Measurements from ENCODE around the gene SPINT1.
A peak's percentile ranks its signal among the peaks of the same experiment; 100 is the strongest.

The SPINT1 gene

DNA sequence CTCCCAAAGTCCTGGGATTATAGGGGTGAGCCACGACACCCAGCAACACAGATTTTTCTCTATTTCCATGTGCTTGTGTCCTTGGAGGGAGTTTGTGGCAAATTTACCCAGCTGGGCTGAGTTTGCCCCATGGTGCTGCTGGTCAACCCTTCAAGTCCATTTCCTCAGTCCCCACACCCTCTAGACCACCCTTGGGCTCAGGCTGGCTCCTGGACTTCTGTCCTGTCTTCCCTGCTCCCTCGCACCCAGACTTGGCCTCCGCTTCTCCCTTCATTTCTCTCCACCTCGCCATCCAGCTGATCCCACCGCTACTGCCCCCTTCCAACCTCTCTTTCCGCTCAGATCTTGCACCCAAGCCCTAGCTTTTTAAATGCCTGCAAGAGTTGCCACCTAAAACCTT, 37.5 kb downstream of the SPINT1 start:
- intact Hi-C loops (cut with DNase I) = no loop called here
- DNase-seq = peak in 3 of 10 donors; percentile 33 to 63 (median 52)

DNA sequence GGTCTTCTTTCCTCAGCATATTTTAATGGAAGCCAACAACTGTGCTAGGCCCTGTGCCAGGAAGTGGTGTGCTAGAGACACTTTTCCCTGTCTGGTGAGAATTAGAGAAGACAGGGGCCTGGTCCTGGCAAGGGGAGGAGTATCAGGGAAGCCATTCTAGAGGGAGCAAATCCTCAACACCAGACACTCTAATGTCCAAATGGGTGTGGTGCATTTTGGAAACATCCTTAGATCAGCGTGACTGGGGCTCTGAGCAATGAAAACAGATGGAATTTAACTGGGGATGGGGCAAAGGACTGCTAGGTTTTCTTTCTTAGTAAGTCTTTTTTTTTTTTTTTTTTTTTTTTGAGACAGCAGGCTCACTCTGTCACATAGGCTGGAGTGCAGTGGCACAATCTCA, 42.7 kb downstream of the SPINT1 start:
- intact Hi-C loops (cut with DNase I) = no loop called here
- DNase-seq = peak in 1 of 10 donors; percentile 1

DNA sequence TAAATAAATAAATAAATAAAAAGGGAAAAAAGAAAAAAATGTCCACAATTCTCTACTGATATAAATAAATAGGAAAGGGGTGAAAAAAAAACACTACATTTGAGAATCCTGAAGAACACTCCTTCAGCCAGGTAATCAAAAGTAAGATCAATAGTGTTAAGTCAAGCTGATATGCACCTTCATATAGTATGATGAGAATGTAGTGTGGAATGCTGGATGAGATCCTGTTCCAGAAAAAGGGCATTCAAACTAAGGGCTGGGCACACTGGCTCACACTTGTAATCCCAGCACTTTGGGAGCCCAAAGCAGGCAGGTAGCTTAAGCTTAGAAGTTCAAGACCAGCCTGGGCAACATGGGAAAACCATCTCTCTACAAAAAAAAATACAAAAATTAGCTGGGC, 45.3 kb downstream of the SPINT1 start:
- no peak for DNase-seq
- intact Hi-C loops (cut with DNase I) = no loop called here

DNA sequence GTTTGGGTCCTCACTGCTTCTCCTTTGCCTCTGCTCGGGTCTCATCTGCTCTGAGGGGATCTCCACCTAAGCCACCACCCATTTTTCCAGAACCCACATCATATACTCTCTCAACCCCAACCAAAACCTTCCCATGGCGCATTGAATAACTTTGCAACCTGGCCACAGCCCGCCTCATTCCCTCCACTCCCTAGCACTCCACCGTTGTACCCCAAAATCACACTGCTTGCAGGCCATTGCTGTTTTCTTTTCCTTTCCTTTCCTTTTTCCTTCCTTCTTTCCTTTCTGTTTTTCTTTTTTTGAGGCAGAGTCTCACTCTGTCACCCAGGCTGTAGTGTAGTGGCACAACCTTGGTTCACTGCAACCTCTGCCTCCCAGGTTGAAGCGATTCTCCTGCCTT, 47.3 kb downstream of the SPINT1 start:
- peak in 2 of 10 donors; percentile 13 to 30 for DNase-seq
- intact Hi-C loops (cut with DNase I) = loop anchor here (5.0 kb wide), 2 partner anchors 199 to 214 kb away; no protein-coding TSS in a partner anchor

DNA sequence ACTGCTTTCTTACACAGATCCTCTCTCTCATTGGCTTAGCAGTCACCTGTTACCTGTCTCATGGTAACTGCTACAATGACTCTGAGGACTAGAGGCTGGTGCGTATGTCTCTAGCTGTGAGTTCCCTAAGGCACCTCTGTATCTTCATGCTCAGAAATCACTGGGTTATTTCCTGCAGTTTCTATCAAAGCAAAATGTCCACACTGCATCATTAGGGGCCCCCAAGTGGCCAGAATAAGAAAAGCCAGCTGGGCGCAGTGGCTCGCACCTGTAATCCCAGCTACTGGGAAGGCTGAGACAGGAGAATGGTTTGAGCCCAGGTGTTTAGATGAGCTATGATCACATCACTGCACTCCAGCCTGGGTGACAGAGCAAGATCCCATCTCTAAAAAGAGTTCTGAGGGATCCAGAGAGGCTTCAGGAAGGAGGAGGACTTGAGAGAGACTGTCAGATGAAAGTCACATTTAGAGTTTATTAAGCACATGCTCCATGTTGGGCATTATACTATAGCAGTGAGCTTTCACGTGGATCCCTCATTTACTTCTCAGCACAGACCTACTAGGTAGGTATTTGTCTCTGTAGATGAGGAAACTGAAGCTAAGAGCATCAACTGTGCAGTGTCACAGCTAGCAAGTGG, 48.1 kb downstream of the SPINT1 start:
- peak in 6 of 10 donors; percentile 38 to 84 (median 46) for DNase-seq

DNA sequence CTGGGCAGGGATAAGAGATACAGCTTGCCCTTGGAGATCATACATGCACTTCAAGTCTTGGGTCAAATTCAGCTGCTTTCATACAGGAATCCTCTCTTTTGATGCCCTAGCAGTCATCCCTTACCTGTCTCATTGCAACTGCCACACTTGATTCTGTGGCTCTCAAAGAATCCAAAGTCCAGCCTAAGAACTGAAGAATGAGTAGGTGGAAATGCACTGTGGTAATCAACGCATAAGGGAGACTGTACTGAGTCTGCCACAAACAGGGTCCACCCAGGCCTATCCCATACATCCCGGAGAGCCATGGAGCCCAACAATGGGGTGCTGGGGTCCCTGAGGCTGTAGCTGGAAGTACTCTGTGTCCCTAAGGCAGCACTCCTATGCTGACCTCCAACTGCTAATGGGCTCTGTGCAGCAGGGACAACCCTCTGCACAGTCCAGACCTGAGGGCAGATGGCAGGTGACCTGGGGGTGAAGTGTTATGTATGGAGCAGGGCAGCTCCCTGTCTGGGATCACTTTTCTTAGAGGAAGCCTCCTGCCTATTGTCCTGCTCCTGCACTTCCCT, 48.7 kb downstream of the SPINT1 start:
- no peak for DNase-seq
- intact Hi-C loops (cut with DNase I) = loop anchor here (2.0 to 5.0 kb wide), 4 partner anchors 32 to 215 kb away; no protein-coding TSS in a partner anchor

More for the DNA sequence above, 48.1 kb downstream of the SPINT1 start:
- intact Hi-C loops (cut with DNase I) = loop anchor here (2.0 to 5.0 kb wide), 4 partner anchors 31 to 215 kb away; no protein-coding TSS in a partner anchor

DNA sequence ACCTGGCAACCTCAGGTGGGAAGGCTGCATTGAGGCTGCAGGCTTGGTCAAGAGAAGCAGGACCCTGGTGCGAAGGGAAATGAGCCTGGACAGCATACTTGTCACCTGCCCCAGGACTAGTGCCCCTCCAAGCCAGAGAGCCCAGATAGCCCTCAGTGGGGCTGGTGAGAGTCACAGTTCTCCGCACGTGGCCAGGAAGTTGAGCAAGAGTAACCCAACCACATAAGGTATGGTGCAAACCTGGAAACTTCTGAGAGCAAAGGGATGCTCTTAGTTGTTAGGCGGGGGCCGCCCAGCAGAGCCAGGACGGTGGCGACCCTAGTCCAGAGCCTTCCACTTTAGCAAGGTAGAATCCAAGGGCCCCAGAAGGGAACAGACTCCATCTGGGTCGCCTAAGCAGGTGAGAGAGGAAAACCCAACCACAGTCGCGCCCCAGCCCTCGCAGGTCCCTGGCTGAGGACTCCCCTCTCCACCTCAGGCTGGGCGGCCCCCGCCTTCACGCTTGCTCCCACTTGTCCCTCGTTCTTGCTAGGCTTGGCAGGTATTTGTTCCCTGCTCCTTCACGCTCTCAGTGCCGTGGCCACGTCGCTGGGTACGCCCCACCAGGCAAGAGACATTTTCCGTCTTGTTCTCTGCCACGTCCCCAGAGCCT, 49.3 kb downstream of the SPINT1 start:
- DNase-seq = no peak
- intact Hi-C loops (cut with DNase I) = loop anchor here (2.0 to 5.0 kb wide), 4 partner anchors 32 to 216 kb away; no protein-coding TSS in a partner anchor

DNA sequence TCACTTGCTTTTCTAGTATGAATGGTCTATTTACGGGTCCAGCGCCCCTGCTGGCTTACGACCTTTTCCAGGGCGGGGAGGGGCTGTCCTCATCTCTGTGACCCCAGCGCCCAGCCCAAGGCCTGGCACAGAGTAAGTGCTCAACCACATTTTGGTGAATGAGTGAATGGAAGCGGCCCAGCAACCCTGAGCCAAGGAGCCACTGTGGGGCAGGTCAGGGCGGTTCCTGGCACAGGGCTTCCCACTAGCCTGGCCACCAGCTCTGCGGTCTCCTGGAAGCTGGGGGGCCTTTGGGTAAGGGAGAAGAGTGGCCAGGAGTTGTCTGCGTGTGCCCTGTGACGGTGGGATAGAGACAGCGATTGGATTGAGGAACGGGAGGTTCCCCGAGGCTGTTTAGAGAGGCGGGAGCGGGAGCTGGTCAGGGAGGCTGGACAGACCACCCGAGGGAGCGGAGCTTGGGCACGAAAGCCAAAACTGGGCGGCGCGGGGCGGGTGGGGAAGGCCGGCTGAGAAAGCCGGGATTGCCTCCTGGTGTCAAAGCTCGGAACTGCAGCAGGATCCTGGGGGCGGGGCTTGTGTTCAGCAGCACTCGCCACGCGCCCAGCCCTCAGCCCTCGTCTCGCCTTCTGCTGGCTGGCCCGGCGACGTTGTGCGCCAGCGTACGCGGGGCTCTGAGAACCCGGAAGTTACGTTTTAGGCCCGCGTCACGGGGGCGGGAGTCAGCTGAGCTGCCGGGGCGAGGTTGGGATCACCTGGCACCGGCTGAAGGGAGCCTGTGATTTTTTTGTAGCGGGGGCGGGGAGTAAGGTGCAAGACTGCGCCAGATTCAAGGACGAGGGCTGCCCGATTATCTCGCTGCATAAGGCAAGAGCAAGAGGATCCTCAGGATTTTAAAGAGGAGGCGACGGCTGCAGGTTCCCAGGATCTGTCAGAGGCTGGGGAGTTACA, 50.2 kb downstream of the SPINT1 start, which contains the start of gene VPS18:
Gene VPS18 (plus strand): TSS at position 718 of the 948 bp plus-strand sequence. CDS start 319 bp downstream, outside the sequence.
- intact Hi-C loops (cut with DNase I) = loop anchor here (2.0 to 5.0 kb wide), 6 partner anchors 33 to 299 kb away; partner anchors contain the start of genes DNAJC17, KNL1 and ZFYVE19
- DNase-seq = peak; percentile 99 to 100 (median 99)

DNA sequence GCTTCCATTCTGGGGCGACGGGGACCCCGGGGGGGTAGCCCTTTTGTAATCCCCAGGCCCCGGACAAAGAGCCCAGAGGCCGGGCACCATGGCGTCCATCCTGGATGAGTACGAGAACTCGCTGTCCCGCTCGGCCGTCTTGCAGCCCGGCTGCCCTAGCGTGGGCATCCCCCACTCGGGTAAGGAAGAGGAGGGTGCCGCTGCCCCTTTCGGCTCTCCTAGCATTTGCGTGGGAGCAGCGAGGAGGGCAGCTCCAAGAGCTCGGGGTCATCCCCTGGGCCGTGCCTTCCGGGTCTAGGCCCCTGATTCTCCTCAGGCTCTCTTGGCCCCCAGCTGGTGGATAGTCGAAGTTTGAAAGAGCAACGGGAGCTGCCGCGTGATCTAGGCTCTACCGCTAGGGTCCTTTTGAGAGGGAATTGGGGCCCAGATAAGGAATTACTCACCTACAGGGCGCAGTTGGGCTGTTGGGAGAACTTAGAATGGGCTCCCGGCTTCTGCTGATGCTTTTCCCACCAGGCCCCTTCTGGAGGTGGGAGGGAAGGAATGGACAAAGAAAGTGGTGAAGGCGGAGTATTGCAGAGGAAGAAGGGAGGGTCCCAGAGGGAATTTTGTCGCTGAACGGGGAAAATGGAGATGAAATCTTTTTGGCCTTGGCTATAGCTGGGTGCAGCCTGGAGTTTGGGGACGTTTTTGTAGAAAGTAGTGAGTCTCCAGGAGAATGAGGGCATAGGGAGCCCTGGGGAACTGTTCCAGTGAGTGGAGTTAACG, 51.0 kb downstream of the SPINT1 start:
- peak in 5 of 10 donors; percentile 18 to 90 (median 30) for DNase-seq
- intact Hi-C loops (cut with DNase I) = loop anchor here (2.0 to 5.0 kb wide), 4 partner anchors 88 to 300 kb away; partner anchors contain the start of genes DNAJC17, KNL1 and ZFYVE19

DNA sequence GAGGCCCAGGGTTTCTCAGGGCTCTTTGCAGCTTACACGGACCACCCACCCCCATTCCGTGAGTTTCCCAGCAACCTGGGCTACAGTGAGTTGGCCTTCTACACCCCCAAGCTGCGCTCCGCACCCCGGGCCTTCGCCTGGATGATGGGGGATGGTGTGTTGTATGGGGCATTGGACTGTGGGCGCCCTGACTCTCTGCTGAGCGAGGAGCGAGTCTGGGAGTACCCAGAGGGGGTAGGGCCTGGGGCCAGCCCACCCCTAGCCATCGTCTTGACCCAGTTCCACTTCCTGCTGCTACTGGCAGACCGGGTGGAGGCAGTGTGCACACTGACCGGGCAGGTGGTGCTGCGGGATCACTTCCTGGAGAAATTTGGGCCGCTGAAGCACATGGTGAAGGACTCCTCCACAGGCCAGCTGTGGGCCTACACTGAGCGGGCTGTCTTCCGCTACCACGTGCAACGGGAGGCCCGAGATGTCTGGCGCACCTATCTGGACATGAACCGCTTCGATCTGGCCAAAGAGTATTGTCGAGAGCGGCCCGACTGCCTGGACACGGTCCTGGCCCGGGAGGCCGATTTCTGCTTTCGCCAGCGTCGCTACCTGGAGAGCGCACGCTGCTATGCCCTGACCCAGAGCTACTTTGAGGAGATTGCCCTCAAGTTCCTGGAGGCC, 55.8 kb downstream of the SPINT1 start:
- intact Hi-C loops (cut with DNase I) = loop anchor here (5.0 kb wide), 1 partner anchor 218 kb away; the partner anchor contains the start of gene INO80
- DNase-seq = no peak

DNA sequence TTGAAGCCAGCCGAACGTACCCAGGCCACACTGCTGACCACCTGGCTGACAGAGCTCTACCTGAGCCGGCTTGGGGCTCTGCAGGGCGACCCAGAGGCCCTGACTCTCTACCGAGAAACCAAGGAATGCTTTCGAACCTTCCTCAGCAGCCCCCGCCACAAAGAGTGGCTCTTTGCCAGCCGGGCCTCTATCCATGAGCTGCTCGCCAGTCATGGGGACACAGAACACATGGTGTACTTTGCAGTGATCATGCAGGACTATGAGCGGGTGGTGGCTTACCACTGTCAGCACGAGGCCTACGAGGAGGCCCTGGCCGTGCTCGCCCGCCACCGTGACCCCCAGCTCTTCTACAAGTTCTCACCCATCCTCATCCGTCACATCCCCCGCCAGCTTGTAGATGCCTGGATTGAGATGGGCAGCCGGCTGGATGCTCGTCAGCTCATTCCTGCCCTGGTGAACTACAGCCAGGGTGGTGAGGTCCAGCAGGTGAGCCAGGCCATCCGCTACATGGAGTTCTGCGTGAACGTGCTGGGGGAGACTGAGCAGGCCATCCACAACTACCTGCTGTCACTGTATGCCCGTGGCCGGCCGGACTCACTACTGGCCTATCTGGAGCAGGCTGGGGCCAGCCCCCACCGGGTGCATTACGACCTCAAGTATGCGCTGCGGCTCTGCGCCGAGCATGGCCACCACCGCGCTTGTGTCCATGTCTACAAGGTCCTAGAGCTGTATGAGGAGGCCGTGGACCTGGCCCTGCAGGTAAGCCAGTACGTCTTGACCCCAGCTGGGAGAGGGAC, 56.6 kb downstream of the SPINT1 start:
- peak in 1 of 10 donors; percentile 65 for DNase-seq
- intact Hi-C loops (cut with DNase I) = loop anchor here (5.0 kb wide), 1 partner anchor 217 kb away; the partner anchor contains the start of gene INO80

DNA sequence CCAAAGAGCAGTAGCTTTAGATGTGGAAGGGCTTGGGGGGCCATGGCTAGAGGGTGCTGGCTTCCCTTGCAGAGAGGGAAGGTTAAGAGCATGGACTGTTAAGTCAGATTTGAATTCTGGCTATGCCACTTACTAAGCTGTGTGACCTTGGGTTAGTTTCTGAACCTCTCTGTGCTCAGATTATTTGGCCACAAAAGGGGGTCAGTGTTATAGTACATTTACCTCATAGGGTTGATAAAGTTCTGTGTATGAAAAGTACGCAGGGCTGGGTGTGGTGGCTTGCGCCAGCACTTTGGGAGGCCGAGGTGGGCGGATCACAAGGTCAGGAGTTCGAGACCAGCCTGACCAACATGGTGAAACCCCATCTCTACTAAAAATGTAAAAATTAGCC, 57.2 kb downstream of the SPINT1 start:
- intact Hi-C loops (cut with DNase I) = loop anchor here (5.0 kb wide), 1 partner anchor 216 kb away; the partner anchor contains the start of gene INO80
- DNase-seq = no peak

DNA sequence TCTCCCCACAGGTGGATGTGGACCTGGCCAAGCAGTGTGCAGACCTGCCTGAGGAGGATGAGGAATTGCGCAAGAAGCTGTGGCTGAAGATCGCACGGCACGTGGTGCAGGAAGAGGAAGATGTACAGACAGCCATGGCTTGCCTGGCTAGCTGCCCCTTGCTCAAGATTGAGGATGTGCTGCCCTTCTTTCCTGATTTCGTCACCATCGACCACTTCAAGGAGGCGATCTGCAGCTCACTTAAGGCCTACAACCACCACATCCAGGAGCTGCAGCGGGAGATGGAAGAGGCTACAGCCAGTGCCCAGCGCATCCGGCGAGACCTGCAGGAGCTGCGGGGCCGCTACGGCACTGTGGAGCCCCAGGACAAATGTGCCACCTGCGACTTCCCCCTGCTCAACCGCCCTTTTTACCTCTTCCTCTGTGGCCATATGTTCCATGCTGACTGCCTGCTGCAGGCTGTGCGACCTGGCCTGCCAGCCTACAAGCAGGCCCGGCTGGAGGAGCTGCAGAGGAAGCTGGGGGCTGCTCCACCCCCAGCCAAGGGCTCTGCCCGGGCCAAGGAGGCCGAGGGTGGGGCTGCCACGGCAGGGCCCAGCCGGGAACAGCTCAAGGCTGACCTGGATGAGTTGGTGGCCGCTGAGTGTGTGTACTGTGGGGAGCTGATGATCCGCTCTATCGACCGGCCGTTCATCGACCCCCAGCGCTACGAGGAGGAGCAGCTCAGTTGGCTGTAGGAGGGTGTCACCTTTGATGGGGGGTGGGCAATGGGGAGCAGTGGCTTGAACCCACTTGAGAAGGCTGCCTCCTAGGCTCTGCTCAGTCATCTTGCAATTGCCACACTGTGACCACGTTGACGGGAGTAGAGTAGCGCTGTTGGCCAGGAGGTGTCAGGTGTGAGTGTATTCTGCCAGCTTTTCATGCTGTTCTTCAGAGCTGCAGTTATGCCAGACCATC, 59.0 kb downstream of the SPINT1 start:
- intact Hi-C loops (cut with DNase I) = loop anchor here (5.0 kb wide), 1 partner anchor 214 kb away; the partner anchor contains the start of gene INO80
- peak in 4 of 10 donors; percentile 26 to 90 (median 57) for DNase-seq

DNA sequence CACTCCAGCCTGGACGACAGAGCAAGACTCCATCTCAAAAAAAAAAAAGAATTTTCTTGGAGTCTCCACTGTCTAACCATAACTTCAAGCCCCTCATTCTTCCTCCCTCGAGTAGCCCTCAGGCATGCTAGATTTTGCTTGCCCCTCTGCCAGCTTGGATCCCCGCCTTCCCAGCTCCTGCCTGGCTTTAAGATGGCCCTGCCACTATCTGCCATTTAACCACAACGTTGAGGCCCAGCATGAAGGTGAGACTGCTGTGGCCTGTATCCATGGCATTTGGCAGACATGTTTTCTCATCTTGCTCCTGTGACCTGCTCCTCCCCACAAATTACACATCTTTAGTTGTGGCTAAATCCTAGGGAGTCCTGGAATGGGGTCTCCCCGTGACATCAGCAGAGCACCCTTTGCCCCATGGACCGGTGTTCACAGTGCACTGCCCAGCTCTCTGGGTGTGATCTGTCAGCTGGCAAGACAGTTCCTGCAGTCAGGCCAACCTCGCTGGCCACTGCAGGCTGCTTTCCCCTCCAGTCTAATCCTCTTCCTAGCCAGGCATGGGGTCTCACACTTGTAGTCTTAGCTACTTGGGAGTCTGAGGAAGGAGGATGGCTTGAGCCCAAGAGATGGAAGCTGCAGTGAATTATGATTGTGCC, 60.8 kb downstream of the SPINT1 start:
- peak in 1 of 10 donors; percentile 32 for DNase-seq
- intact Hi-C loops (cut with DNase I) = loop anchor here (1.0 to 5.0 kb wide), 3 partner anchors 118 to 281 kb away; partner anchors contain the start of gene INO80

DNA sequence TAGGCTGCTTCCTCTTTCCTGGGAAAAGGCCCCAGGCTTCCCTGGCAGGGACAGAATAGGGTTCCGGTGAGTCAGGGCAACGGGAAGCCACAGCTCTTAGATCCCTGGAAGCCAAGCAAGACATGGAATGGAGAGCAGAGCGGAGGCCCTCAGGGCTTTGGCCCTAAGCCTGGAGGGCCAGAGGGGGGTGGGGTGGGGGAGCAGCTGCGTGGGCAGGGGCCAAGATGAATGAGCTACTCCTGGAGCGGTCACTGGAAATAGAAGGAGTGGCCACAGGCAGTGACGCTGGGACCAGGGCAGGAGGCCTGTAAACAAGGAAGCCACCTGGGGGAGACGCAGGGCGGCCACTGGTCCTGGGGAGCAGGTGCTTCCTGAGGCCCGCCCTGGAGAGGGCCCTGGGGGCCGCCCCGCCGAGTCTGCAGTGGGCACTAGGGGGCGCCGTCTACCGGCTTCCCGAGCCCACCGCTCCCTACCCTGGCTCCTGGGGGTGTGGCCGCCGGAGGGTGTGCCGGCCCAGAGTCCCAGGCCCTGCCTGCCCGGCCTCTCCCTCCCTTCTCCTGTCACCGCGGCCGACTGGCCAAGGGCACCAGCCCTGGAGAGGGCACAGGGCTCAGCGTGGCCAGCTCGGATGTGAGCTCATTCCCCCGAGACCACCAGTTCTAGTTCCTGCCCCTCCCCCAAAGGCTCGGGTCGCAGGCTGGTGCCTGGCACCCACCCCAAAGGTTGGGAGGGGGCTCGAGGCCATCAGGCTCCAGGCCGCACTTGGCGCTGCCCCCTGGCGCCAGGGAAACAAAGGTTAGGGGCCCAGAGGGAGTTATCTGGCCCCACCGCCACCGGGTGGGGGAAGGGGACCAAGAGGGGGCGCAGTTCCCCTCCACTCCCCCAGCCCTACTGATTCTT, 62.5 kb downstream of the SPINT1 start:
- intact Hi-C loops (cut with DNase I) = no loop called here
- DNase-seq = peak in 7 of 10 donors; percentile 46 to 91 (median 56)

Data from posterior cingulate gyrus (tissue), 11 donors.